KOPT-K1 (cell line): ENCODE data around the gene PHACTR4.
A peak's percentile ranks its signal among the peaks of the same experiment; 100 is the strongest.
"Not testable (repeated sequence)": the region's sequence is repeated elsewhere in the genome, so short reads cannot be mapped to it uniquely, and the experiment has no call there.

Experiments used
- H3K27ac ChIP-seq: fragments of 200-600 bp; sonication (generic); 2 replicates; pipeline ENCODE4 v1.5.1; 2016; ENCODE audit warnings: antibody characterized with exemption, mild to moderate bottlenecking, low read depth, low read length; ENCODE audit not compliant: poor library complexity, severe bottlenecking
- H3K36me3 ChIP-seq: fragments of 200-600 bp; sonication (generic); 2 replicates; pipeline ENCODE4 v1.5.1; 2017; ENCODE audit warnings: antibody characterized with exemption, mild to moderate bottlenecking, low read length, moderate library complexity; ENCODE audit not compliant: insufficient read depth
- H3K9me3 ChIP-seq: fragments of 200-600 bp; sonication (generic); 2 replicates; pipeline ENCODE4 v1.5.1; 2017; ENCODE audit warnings: antibody characterized with exemption, low read length, mild to moderate bottlenecking; ENCODE audit not compliant: insufficient read depth, poor library complexity, severe bottlenecking

PHACTR4 gene

DNA sequence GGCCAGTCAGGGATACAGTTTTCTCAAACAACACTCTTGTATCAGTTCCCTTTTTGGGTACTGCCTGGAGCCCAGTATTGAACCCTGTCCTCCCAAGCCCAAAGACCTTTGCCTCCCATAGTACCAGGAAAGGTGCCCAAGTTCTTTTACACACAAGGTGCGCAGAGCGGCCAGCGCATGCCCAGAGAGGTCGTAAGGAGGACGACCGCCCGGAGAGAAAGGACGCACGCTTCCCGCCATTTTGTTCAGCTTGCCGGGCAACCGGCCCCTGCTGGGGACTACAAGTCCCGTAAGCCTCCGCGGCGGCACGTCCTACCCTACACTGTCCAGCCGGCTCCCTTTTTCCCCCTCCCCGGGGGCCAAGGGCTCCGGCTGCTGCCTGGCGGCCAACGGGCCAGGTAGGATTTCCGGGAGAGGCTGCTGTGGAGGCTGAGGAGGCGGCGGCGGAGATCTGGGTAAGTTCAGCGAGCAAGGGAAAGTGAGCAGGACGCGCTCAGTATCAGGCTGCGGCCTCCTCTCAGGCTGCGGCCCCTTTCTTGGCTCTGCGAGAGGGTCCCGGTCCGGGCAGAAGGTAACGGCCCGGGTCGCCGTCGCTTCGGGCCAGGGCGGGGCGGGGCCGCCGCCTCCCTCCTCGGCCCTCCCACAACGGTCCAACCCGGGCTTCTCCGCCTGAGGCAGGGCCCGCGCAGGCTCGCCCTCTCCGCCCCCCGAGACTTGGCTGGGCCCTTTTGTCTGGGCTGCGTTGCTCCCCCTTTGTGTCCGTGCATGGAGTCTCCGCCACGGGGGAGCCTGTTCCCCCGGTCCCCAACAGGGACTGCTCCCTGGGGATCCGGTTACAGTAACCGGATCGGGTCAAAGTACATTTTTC, at the start of gene PHACTR4:
TSS of gene PHACTR4 (plus strand) at position 370 of the 868 bp plus-strand sequence. CDS start 37,708 bp downstream, outside the sequence.
- H3K27ac ChIP-seq, result peak within 1 kb of the TSS; percentile 89
- peaks cover 12% of the 10 kb centered on the region for H3K36me3 ChIP-seq
- H3K9me3 ChIP-seq, result no peaks in the 10 kb centered on the region

DNA sequence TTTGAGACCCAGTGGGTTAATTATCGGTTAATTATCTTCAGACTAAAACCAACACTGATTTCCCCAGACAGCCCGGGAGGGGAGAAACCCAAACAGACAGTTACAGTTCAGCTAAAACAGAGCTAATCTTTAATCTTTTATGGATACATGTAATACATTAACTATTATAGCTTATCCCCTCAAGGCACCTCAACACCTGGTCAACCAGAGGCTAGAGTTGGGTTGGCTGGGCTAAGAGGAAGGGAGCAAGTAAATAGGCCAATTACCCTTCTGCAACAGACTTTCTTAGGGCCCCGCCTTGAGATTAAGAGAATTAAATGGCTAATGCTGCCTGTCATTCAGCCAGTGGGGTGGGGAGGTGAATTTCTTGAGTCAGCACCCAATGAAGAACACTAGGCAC, 47.3 kb upstream of the PHACTR4 start:
- Histone ChIP-seq H3K36me3 (no peaks in the 10 kb centered on the region), H3K27ac (no peak overlapping the region), H3K9me3 (no peaks in the 10 kb centered on the region)

DNA sequence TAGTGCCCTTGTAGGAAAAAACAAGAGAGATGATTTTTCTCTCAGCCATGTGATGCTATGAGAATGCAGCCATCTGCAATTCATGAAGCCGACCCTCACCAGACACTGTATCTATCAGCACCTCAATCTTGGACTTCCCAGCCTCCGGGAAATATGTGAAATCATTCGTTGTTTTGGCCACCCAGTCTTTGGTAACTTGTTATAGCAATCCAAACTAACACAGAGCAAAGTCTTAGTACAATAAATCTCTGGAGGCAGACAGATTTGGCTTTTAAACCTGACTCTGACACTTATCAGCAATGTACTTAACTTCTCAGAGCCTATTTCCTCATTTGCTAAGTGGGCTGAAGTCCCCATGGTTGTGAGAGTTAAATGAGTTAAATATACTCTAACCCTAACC, 45.8 kb upstream of the PHACTR4 start:
- H3K36me3 ChIP-seq, result no peaks in the 10 kb centered on the region
- no peaks in the 10 kb centered on the region for H3K9me3 ChIP-seq
- H3K27ac ChIP-seq, result no peak overlapping the region

DNA sequence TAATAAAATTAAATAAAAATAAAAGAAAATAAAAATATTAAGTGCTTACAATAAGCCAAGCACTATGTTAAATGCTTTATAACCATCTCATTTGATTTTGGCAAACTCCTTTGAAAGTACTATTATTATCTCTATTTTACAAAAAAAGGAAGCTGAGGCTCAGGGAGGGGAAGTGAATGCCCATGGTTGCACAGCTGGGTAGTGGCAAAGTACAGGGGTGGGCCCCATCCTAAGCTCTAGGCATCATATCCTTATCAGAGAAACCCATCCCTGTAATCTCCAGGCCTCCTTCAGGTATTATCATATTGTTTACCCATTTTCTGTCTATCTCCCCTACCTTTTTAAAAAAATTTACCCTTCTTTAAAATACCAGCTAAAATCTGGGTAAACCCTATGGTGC, 43.0 kb upstream of the PHACTR4 start:
- H3K27ac ChIP-seq, result no peak overlapping the region

GRCh38 chr1:28326984-28327383, 42.6 kb upstream of the PHACTR4 start:
- peaks cover 14% of the 10 kb centered on the region for H3K36me3 ChIP-seq
- no peaks in the 10 kb centered on the region for H3K9me3 ChIP-seq
- H3K27ac ChIP-seq, result no peak overlapping the region

More for the DNA sequence above, 43.0 kb upstream of the PHACTR4 start:
- Histone ChIP-seq H3K36me3 (peaks cover 9% of the 10 kb centered on the region), H3K9me3 (no peaks in the 10 kb centered on the region)

- not testable (repeated sequence) for H3K9me3 ChIP-seq, H3K27ac ChIP-seq
- H3K36me3 ChIP-seq, result peaks cover 18% of the 10 kb centered on the region
Observed at GRCh38 chr1:28327431-28327830, 42.1 kb upstream of the PHACTR4 start.

- peak overlapping the region; percentile 83 for H3K27ac ChIP-seq
- peaks cover 26% of the 10 kb centered on the region for H3K36me3 ChIP-seq
Observed at GRCh38 chr1:28328228-28328648, 41.3 kb upstream of the PHACTR4 start.

DNA sequence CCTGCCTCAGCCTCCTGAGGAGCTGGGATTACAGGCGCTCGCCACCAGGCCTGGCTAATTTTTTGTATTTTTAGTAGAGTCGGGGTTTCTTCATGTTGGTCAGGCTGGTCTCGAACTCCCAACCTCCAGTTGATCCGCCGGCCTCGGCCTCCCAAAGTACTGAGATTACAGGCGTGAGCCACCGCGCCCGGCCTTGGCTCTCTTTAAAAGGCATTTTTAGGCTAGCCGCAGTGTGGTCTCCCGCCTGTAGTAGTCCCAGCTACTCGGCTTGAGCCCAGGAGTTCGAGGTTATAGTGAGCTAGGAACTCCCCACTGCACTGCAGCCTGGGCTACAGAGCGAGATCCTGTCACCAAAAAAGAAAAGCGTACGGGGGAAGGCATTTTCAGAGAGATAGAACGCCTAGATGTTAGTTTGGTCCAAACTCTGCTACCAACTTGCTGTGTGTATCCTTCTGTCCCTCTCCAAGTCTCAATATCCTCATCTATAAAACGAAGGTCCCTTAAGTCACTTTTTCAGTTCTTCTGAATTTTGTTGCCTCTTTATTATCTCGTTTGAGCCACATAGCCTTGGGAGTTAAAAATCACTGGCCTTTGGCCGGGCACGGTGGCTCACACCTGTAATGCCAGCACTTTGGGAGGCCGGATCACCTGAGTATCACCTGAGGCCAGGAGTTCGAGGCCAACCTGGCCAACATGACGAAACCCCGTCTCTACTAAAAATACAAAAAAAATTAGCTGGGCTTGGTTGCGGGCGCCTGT, 40.0 kb upstream of the PHACTR4 start:
- H3K27ac ChIP-seq, result peak overlapping the region; percentile 83
- peaks cover 40% of the 10 kb centered on the region for H3K36me3 ChIP-seq
- H3K9me3 ChIP-seq, result no peaks in the 10 kb centered on the region

More at GRCh38 chr1:28328228-28328648, 41.3 kb upstream of the PHACTR4 start:
- no peaks in the 10 kb centered on the region for H3K9me3 ChIP-seq

GRCh38 chr1:28338897-28339296, 30.6 kb upstream of the PHACTR4 start:
- Histone ChIP-seq H3K27ac (no peak overlapping the region), H3K36me3 (peaks cover 21% of the 10 kb centered on the region), H3K9me3 (no peaks in the 10 kb centered on the region)

DNA sequence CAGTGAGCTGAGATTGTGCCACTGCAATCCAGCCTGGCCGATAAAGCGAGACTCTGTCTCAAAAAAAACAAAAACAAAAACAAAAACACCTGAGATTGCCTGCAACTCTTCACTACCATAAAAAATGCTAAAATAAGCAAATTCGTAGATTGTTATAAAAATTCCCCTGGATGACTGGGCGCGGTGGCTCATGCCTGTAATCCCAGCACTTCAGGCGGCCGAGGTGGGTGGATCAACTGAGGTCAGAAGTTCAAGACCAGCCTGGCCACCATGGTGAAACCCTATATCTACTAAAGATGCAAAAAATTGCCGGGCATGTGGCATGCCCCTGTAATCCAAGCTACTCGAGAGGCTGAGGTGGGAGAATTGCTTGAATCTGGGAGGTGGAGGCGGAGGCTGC, 30.0 kb upstream of the PHACTR4 start:
- H3K27ac ChIP-seq, result no peak overlapping the region
- no peaks in the 10 kb centered on the region for H3K9me3 ChIP-seq
- peaks cover 14% of the 10 kb centered on the region for H3K36me3 ChIP-seq

- Histone ChIP-seq H3K9me3 (no peaks in the 10 kb centered on the region), H3K27ac (no peak overlapping the region), H3K36me3 (peaks cover 6% of the 10 kb centered on the region)
Observed at GRCh38 chr1:28340221-28340974, 29.1 kb upstream of the PHACTR4 start.

DNA sequence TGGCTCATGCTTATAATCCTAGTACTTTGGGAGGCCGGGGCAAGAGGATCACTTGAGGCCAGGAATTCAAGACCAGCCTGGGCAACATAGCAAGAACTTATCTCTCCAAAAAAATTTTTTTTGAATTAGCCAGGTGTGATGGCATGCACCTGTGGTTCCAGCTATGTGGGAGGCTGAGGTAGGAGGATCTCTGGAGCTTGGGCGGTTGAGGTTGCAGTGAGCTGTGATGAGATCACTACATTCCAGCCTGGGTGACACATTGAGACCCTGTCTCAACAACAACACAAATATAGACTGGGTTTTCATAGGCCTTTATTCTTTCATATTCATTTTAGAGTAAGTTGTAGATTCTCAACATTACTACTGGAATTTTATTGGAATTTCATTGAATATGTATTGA, 27.9 kb upstream of the PHACTR4 start:
- no peaks in the 10 kb centered on the region for H3K36me3 ChIP-seq
- no peaks in the 10 kb centered on the region for H3K9me3 ChIP-seq
- H3K27ac ChIP-seq, result no peak overlapping the region

DNA sequence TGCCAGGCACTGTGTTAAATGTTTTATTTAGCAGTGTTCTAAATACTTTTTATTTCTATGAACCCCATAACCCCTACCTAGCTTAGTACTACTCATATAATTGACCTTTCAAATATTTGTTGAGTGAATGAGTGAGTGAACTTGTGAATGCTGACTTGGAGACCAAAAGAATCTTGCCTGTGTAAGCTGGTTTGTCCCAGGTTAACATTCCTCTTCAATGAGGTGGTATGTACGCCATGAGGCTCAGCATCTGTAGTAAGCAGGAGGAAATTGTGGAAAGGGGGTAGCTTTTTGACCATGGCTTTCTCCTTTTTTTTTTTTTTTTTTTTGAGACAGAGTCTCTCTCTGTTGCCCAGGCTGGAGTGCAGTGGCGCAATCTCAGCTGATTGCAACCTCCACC, 26.1 kb upstream of the PHACTR4 start:
- H3K36me3 ChIP-seq, result no peaks in the 10 kb centered on the region

GRCh38 chr1:28353248-28353810, 16.2 kb upstream of the PHACTR4 start:
- not testable (repeated sequence) for H3K27ac ChIP-seq, H3K9me3 ChIP-seq, H3K36me3 ChIP-seq

More for the DNA sequence above, 26.1 kb upstream of the PHACTR4 start:
- no peak overlapping the region for H3K27ac ChIP-seq
- no peaks in the 10 kb centered on the region for H3K9me3 ChIP-seq
